Measurements from ENCODE around the gene PRPSAP2.

PRPSAP2 gene

DNA sequence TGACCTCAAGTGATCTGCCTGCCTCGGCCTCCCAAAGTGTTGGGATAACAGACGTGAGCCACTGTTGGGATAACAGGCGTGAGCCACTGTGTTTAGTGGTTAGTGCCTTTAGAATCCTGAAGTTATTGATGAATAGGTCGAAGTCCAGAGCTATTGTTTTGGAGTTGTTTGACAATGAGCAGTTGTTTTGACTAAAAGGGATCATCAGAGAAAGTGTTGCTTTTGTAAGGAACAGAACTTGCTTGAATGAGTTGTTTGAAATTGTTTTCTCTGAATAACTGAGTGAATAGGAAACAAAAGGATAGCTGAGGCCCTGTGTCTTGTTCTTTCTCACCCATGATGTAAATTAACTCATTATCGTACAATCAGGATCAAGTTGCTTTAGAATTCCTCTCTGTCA lies 46.6 kb downstream of the PRPSAP2 start:
- H3K23ac ChIP-seq (ENCODE audit: low read length in 2 of 2) = no peak overlapping the region
- no peak overlapping the region for H2BK5ac ChIP-seq (ENCODE audit: low read depth, low read length, poor library complexity, severe bottlenecking)
- no peak overlapping the region for H3K14ac ChIP-seq (ENCODE audit: low read length in 2 of 2)
- no peak overlapping the region for H2BK120ac ChIP-seq (ENCODE audit: low read depth, low read length)
- H3K79me1 ChIP-seq (replicated peaks; ENCODE audit: low read length, poor library complexity, severe bottlenecking) = peaks cover 21% of the 10 kb centered on the region
- H3K9me3 ChIP-seq (ENCODE audit: control insufficient read depth, low read length) = no peaks in the 10 kb centered on the region
- peaks cover 23 to 42% of the 10 kb centered on the region in 2 experiments for H3K36me3 ChIP-seq (ENCODE audit: control insufficient read depth in 1 of 2, insufficient read depth in 2 of 2, low read depth in 1 of 2, low read length in 2 of 2)
- no peak overlapping the region for H3K27ac ChIP-seq (ENCODE audit: low read length, poor library complexity, severe bottlenecking)
- H4K8ac ChIP-seq (ENCODE audit: low read length) = no peak overlapping the region
- H2BK12ac ChIP-seq (ENCODE audit: low read length in 2 of 2) = no peak overlapping the region
- H3K27me3 ChIP-seq (ENCODE audit: control insufficient read depth in 1 of 2, insufficient read depth in 1 of 2, low read length in 2 of 2) = no peaks in the 10 kb centered on the region
- peaks cover 5% of the 10 kb centered on the region for H3K4me1 ChIP-seq (ENCODE audit: control insufficient read depth, insufficient read depth, low read depth, low read length)
- no peak overlapping the region for H2AK5ac ChIP-seq (ENCODE audit: low read length, severe bottlenecking)
- H3K9ac ChIP-seq (ENCODE audit: low read length) = no peak overlapping the region
- H3K4ac ChIP-seq (ENCODE audit: low read depth in 1 of 2, low read length in 2 of 2) = no peak overlapping the region
- H2AFZ ChIP-seq (ENCODE audit: low read depth, low read length) = no peak overlapping the region
- H3K4me3 ChIP-seq (ENCODE audit: insufficient read depth in 1 of 2, low read depth in 1 of 2, low read length in 2 of 2) = no peak overlapping the region
- H3K4me2 ChIP-seq (ENCODE audit: low read length, poor library complexity, severe bottlenecking) = no peak overlapping the region
- WGBS = 95% methylated on average over 4 of the region's 5 CpGs
- no peak overlapping the region for H4K91ac ChIP-seq (ENCODE audit: low read length)
- no peak for DNase-seq
- no peak overlapping the region for H3K18ac ChIP-seq (ENCODE audit: low read depth in 1 of 2, low read length in 2 of 2)
- H2BK15ac ChIP-seq (ENCODE audit: low read depth, poor library complexity, severe bottlenecking) = no peak overlapping the region

DNA sequence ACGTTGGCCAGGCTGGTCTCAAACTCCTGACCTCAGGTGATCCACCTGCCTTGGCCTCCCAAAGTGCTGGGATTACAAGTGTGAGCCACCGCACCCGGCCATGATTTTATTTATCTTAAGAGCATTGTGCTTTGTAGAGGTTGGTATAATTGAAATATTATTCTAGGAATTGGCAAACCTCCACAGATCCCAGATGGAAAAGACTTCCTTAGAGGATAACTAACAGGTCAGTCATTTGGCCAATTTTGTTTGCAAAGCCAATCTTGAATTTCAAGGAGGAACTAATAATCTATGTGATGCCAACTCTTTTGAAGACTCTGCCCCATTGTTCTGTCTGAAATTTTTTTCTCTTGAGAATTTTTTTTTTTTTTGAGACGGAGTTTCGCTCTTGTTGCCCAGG lies 47.3 kb downstream of the PRPSAP2 start:
- Histone ChIP-seq H3K23ac (ENCODE audit: low read length in 2 of 2) (no peak overlapping the region), H4K8ac (ENCODE audit: low read length) (no peak overlapping the region), H2BK120ac (ENCODE audit: low read depth, low read length) (no peak overlapping the region), H3K4me2 (ENCODE audit: low read length, poor library complexity, severe bottlenecking) (no peak overlapping the region), H3K36me3 (ENCODE audit: control insufficient read depth in 1 of 2, insufficient read depth in 2 of 2, low read depth in 1 of 2, low read length in 2 of 2) (peaks cover 24 to 42% of the 10 kb centered on the region in 2 experiments), H2BK12ac (ENCODE audit: low read length in 2 of 2) (no peak overlapping the region), H3K79me1 (replicated peaks; ENCODE audit: low read length, poor library complexity, severe bottlenecking) (peaks cover 19% of the 10 kb centered on the region), H3K4me1 (ENCODE audit: control insufficient read depth, insufficient read depth, low read depth, low read length) (peaks cover 5% of the 10 kb centered on the region), H4K91ac (ENCODE audit: low read length) (no peak overlapping the region), H3K27ac (ENCODE audit: low read length, poor library complexity, severe bottlenecking) (no peak overlapping the region), H2BK5ac (ENCODE audit: low read depth, low read length, poor library complexity, severe bottlenecking) (no peak overlapping the region), H3K9me3 (ENCODE audit: control insufficient read depth, low read length) (no peaks in the 10 kb centered on the region), H3K14ac (ENCODE audit: low read length in 2 of 2) (no peak overlapping the region), H3K18ac (ENCODE audit: low read depth in 1 of 2, low read length in 2 of 2) (no peak overlapping the region), H3K27me3 (ENCODE audit: control insufficient read depth in 1 of 2, insufficient read depth in 1 of 2, low read length in 2 of 2) (no peaks in the 10 kb centered on the region), H3K4me3 (ENCODE audit: insufficient read depth in 1 of 2, low read depth in 1 of 2, low read length in 2 of 2) (no peak overlapping the region), H3K4ac (ENCODE audit: low read depth in 1 of 2, low read length in 2 of 2) (no peak overlapping the region), H2AFZ (ENCODE audit: low read depth, low read length) (no peak overlapping the region), H2AK5ac (ENCODE audit: low read length, severe bottlenecking) (no peak overlapping the region), H3K9ac (ENCODE audit: low read length) (no peak overlapping the region), H2BK15ac (ENCODE audit: low read depth, poor library complexity, severe bottlenecking) (no peak overlapping the region)
- DNase-seq = no peak
- 97% methylated on average over 3 of the region's 5 CpGs for WGBS

DNA sequence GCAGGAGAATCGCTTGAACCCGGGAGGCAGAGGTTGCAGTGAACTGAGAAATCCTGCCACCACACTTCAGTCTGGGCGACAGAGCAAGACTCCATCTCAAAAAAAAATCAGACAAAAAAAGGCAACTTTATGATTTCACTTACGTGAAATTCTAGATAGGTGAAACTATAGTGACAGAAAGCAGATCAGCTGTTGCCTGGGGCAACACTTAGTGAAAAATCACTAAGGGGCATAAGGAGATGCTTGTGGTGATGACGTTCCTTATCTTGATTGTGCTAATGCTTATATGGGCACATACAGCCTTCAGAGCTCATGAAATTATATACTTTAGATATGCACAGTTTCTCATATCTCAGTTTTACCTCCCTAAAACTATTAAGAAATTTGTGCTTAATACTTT lies 52.4 kb downstream of the PRPSAP2 start:
- H4K91ac ChIP-seq (ENCODE audit: low read length) = no peak overlapping the region

DNA sequence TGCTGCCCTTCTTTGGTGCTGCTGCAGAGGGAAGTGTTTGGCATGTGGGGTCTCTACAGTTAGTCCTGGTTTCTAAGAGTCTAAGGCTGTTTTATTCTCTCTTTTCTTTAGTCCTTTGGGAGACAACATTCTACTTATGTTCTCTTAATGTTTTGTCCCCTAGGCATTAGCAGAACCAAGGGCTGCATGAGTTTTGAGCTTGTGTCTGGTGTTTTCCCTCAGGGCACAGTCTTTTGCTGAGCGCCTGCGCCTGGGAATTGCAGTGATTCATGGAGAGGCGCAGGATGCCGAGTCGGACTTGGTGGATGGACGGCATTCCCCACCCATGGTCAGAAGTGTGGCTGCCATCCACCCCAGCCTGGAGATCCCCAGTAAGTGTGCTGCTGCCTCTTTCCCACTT lies 53.0 kb downstream of the PRPSAP2 start:
- no peak overlapping the region for H2AK5ac ChIP-seq (ENCODE audit: low read length, severe bottlenecking)
- H2BK120ac ChIP-seq (ENCODE audit: low read depth, low read length) = no peak overlapping the region
- H3K9ac ChIP-seq (ENCODE audit: low read length) = no peak overlapping the region
- no peak overlapping the region for H2BK15ac ChIP-seq (ENCODE audit: low read depth, poor library complexity, severe bottlenecking)
- H3K14ac ChIP-seq (ENCODE audit: low read length in 2 of 2) = no peak overlapping the region
- no peak overlapping the region for H3K23ac ChIP-seq (ENCODE audit: low read length in 2 of 2)
- H3K4me1 ChIP-seq (ENCODE audit: control insufficient read depth, insufficient read depth, low read depth, low read length) = no peaks in the 10 kb centered on the region
- no peak overlapping the region for H3K4me2 ChIP-seq (ENCODE audit: low read length, poor library complexity, severe bottlenecking)
- no peak for DNase-seq
- H4K8ac ChIP-seq (ENCODE audit: low read length) = no peak overlapping the region
- H3K27me3 ChIP-seq (ENCODE audit: control insufficient read depth in 1 of 2, insufficient read depth in 1 of 2, low read length in 2 of 2) = no peaks in the 10 kb centered on the region
- no peak overlapping the region for H2AFZ ChIP-seq (ENCODE audit: low read depth, low read length)
- no peak overlapping the region for H3K4ac ChIP-seq (ENCODE audit: low read depth in 1 of 2, low read length in 2 of 2)
- H3K4me3 ChIP-seq (ENCODE audit: insufficient read depth in 1 of 2, low read depth in 1 of 2, low read length in 2 of 2) = no peak overlapping the region
- H3K18ac ChIP-seq (ENCODE audit: low read depth in 1 of 2, low read length in 2 of 2) = no peak overlapping the region
- H3K27ac ChIP-seq (ENCODE audit: low read length, poor library complexity, severe bottlenecking) = no peak overlapping the region
- no peak overlapping the region for H4K91ac ChIP-seq (ENCODE audit: low read length)
- H3K36me3 ChIP-seq (ENCODE audit: control insufficient read depth in 1 of 2, insufficient read depth in 2 of 2, low read depth in 1 of 2, low read length in 2 of 2) = peaks cover 38 to 43% of the 10 kb centered on the region in 2 experiments
- no peak overlapping the region for H2BK5ac ChIP-seq (ENCODE audit: low read depth, low read length, poor library complexity, severe bottlenecking)
- peaks cover 15% of the 10 kb centered on the region for H3K79me1 ChIP-seq (replicated peaks; ENCODE audit: low read length, poor library complexity, severe bottlenecking)
- H3K9me3 ChIP-seq (ENCODE audit: control insufficient read depth, low read length) = no peaks in the 10 kb centered on the region
- H2BK12ac ChIP-seq (ENCODE audit: low read length in 2 of 2) = no peak overlapping the region
- 94% methylated on average over 6 of the region's 6 CpGs for WGBS

More for the DNA sequence above, 52.4 kb downstream of the PRPSAP2 start:
- Histone ChIP-seq H3K9me3 (ENCODE audit: control insufficient read depth, low read length) (no peaks in the 10 kb centered on the region), H2BK120ac (ENCODE audit: low read depth, low read length) (no peak overlapping the region), H3K4ac (ENCODE audit: low read depth in 1 of 2, low read length in 2 of 2) (no peak overlapping the region), H2BK15ac (ENCODE audit: low read depth, poor library complexity, severe bottlenecking) (no peak overlapping the region), H3K4me3 (ENCODE audit: insufficient read depth in 1 of 2, low read depth in 1 of 2, low read length in 2 of 2) (no peak overlapping the region), H3K23ac (ENCODE audit: low read length in 2 of 2) (no peak overlapping the region), H4K8ac (ENCODE audit: low read length) (no peak overlapping the region), H2BK12ac (ENCODE audit: low read length in 2 of 2) (no peak overlapping the region), H3K79me1 (replicated peaks; ENCODE audit: low read length, poor library complexity, severe bottlenecking) (peaks cover 15% of the 10 kb centered on the region), H3K14ac (ENCODE audit: low read length in 2 of 2) (no peak overlapping the region), H2BK5ac (ENCODE audit: low read depth, low read length, poor library complexity, severe bottlenecking) (no peak overlapping the region), H2AFZ (ENCODE audit: low read depth, low read length) (no peak overlapping the region), H3K27me3 (ENCODE audit: control insufficient read depth in 1 of 2, insufficient read depth in 1 of 2, low read length in 2 of 2) (no peaks in the 10 kb centered on the region), H2AK5ac (ENCODE audit: low read length, severe bottlenecking) (no peak overlapping the region), H3K27ac (ENCODE audit: low read length, poor library complexity, severe bottlenecking) (no peak overlapping the region), H3K9ac (ENCODE audit: low read length) (no peak overlapping the region), H3K18ac (ENCODE audit: low read depth in 1 of 2, low read length in 2 of 2) (no peak overlapping the region), H3K4me2 (ENCODE audit: low read length, poor library complexity, severe bottlenecking) (no peak overlapping the region), H3K4me1 (ENCODE audit: control insufficient read depth, insufficient read depth, low read depth, low read length) (no peaks in the 10 kb centered on the region), H3K36me3 (ENCODE audit: control insufficient read depth in 1 of 2, insufficient read depth in 2 of 2, low read depth in 1 of 2, low read length in 2 of 2) (peaks cover 34 to 41% of the 10 kb centered on the region in 2 experiments)
- DNase-seq = no peak
- 100% methylated on average over 1 of the region's 5 CpGs for WGBS

Measured in mesenchymal stem cell (in vitro differentiated cells and primary cell).